ENCODE data around the gene HOXC5.
"Not testable (repeated sequence)": the region's sequence is repeated elsewhere in the genome, so short reads cannot be mapped to it uniquely, and the experiment has no call there.

Gene HOXC5

DNA sequence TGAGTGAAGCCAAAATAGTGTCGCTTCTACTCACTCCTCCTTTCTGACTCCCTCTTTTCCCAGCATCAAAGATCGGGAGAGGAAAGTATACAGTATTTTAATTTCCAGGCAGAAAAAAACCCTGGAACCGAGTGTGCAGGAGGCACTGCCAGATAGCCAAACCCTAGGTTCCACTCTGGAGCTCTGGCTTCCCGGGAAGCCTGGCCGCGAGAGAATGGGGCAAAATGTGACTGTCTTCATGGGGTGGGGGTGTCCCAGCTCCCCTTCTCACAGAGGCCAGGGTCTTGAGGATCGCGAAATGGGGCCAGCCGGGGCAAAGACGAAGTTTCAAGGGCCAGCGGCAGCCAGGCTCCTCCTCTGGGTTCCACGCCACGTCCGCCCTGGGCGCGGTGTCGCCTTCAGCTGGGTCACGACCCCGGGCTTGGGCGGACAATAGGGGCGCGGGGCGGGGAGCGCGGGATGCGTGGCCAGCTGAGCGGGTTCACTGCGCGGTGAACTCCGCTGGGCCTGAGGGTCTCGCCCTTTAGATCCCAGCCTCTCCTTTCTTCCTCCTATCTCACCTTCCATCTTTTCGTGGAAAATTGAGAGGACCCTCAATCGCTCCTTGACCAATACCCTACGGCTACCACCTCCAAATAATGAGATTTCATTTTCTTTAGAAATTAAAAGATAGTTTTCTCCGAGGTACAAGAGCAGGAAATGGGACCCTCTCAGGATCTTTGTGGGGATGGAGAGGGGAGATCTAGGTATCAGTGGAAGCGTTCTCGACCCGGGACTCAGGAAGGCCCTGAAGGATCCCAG lies 27.5 kb downstream of the HOXC5 start:
- DNase-seq (ENCODE audit: low read depth in 4 of 4, low spot score in 1 of 4), result no peak

GRCh38 chr12:54060975-54061778 lies 28.3 kb downstream of the HOXC5 start:
- no peak for DNase-seq (ENCODE audit: low read depth in 4 of 4, low spot score in 1 of 4)

DNA sequence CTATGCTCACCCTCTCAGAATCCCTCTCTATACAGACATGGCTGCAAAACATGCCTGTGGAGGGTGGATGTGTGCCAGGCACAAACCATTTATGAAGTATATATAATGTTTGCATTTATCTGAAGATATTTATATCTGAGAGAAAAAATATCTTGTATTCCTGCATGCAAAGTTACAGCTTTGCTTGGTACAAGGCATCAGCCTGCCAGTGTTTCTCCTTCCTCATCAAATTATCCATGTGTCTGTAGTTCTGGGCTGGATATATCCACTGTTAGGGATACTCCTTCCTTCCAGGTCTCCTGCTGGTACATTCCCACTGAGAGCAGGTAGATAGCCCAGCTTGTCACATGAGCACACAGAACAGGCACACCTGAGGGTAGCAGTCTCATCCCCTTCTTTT lies 32.8 kb downstream of the HOXC5 start:
- DNase-seq (ENCODE audit: low read depth in 4 of 4, low spot score in 1 of 4), result no peak

- no peak for DNase-seq (ENCODE audit: low read depth in 4 of 4, low spot score in 1 of 4)
These were observed 33.6 kb downstream of the HOXC5 start for GRCh38 chr12:54066408-54066807.

GRCh38 chr12:54068418-54069070 lies 35.7 kb downstream of the HOXC5 start:
- no peak for DNase-seq (ENCODE audit: low read depth in 4 of 4, low spot score in 1 of 4)

- no peak for DNase-seq (ENCODE audit: low read depth in 4 of 4, low spot score in 1 of 4)
These were observed 39.1 kb downstream of the HOXC5 start for GRCh38 chr12:54071942-54072341.

- DNase-seq (ENCODE audit: low read depth in 4 of 4, low spot score in 1 of 4), result no peak
These were observed 41.5 kb downstream of the HOXC5 start for GRCh38 chr12:54074308-54074707.

DNA sequence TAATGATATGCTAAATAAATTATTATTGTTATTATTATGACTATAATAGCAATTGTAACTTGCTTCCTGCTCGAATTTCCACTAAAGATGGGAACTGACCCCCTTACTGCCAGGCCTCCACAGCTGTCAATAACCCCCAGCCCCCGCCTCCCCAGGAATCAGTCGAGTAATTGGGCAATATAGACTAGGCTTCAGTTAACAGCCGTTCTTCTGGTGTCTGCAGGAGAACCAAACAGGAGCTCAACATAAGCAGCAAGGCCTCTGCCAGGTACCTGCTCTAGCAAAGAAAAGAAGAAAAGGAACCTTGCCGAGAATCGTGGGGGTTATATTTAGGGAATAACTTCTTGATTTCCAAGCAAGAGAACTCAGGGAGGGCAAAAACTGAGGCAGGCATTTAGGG lies 42.6 kb downstream of the HOXC5 start:
- no peak for DNase-seq (ENCODE audit: low read depth in 4 of 4, low spot score in 1 of 4)

DNA sequence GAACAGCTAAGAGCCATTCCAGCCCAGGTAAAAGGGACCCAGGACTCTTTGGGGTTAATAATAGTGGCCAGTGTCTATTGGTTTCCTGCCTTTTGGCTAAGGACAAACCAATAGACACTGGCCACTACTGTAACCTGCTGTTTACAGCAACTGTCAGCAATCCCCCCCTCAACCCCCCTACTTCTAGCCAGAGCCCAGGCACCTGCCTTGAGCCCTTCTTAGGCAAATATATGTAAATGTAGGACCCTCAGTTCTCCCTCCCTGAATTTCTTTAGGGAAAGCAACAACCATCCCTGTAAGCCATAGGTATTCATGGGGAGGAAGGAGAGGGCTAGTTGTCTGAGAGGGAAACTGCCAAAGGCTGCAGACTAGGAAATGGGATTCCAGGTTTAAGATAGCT lies 43.1 kb downstream of the HOXC5 start:
- DNase-seq (ENCODE audit: low read depth in 4 of 4, low spot score in 1 of 4), result no peak

- not testable (repeated sequence) for DNase-seq (ENCODE audit: low read depth in 4 of 4, low spot score in 1 of 4)
These were observed 45.0 kb downstream of the HOXC5 start for GRCh38 chr12:54077843-54078242.

GRCh38 chr12:54079115-54079514 lies 46.3 kb downstream of the HOXC5 start:
- DNase-seq (ENCODE audit: low read depth in 4 of 4, low spot score in 1 of 4), result not testable (repeated sequence)

- DNase-seq (ENCODE audit: low read depth in 4 of 4, low spot score in 1 of 4), result not testable (repeated sequence)
These were observed 47.4 kb downstream of the HOXC5 start for GRCh38 chr12:54080008-54080924.

- not testable (repeated sequence) for DNase-seq (ENCODE audit: low read depth in 4 of 4, low spot score in 1 of 4)
These were observed 48.2 kb downstream of the HOXC5 start for GRCh38 chr12:54081053-54081514.

- DNase-seq (ENCODE audit: low read depth in 4 of 4, low spot score in 1 of 4), result not testable (repeated sequence)
These were observed 48.9 kb downstream of the HOXC5 start for GRCh38 chr12:54081581-54082396.

DNA sequence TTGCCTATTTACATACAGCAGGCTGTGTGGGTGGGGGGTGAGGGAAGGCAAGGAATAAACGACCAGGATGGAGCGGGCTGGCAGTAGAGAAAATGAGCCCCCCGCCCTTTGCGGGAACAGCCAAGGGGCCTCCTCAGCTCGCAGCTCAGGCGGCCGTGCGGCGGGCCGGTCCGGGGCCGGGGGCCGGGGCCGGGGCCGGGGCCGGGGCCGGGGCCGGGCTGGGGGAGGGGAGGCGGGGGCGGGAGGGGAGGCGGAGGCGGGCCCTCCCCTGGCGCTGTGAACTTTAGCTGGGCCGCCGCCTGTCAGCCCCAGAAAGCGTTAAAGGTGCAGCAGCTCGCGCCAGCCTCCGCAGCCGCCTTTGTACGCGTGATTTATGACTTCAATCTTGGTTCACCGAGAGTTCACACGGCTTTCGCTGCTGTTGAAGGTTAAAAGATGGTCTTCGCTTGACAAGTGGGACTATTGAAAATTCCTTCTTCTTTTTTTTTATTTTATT lies 49.6 kb downstream of the HOXC5 start:
- DNase-seq (ENCODE audit: low read depth in 4 of 4, low spot score in 1 of 4), result no peak
